Measurements from ENCODE around the gene AARS2.

GRCh38 chr6:44329858-44330257 is 16.7 kb upstream of the AARS2 start:
- TF ChIP-seq CTCF (IDR thresholded peaks at IDR 0.05) (no peak), POLR2A (IDR thresholded peaks at IDR 0.05) (no peak)

Measured in adrenal gland (tissue), 5 donors.